Right ventricle myocardium superior (tissue), 1 donor: Measurements from ENCODE around the gene TAF4. TPM values are rescaled to one million over a fixed set of nuclear protein-coding genes. Genes with fewer than 3 reads are reported as not detected.

ENCODE experiments used
- ATAC-seq: fragments of 200-7000 bp; cut with Tn5 transposase; one replicate; pipeline ENCODE4 v1.9.1; 2020; ENCODE audit warnings: mild to moderate bottlenecking; ENCODE audit not compliant: poor library complexity
- DNase-seq: peaks from one replicate; pipeline ENCODE4 v3.0.0-alpha.2; 2020
- intact Hi-C: fragments of 100-400 bp; cut with DNase I; formaldehyde crosslinking; loops from one replicate; pipeline ENCODE4 v1.11.2; 2022
- total RNA-seq: library from RNA; stranded (reverse); fragmentation: NEBNext Ultra II Directional; extraction: Animal tissue kit (Norgen Biotek cat#: 25700); gene quantifications from one replicate; pipeline ENCODE4 v1.2.1, GENCODE V29; 2021
- donor health status: DM: no; HTN: yes; CAD: no; lungs with severe emphysema.

The TAF4 gene
- total RNA-seq, 1 donor from 2014 or later, result 11.6 TPM

DNA sequence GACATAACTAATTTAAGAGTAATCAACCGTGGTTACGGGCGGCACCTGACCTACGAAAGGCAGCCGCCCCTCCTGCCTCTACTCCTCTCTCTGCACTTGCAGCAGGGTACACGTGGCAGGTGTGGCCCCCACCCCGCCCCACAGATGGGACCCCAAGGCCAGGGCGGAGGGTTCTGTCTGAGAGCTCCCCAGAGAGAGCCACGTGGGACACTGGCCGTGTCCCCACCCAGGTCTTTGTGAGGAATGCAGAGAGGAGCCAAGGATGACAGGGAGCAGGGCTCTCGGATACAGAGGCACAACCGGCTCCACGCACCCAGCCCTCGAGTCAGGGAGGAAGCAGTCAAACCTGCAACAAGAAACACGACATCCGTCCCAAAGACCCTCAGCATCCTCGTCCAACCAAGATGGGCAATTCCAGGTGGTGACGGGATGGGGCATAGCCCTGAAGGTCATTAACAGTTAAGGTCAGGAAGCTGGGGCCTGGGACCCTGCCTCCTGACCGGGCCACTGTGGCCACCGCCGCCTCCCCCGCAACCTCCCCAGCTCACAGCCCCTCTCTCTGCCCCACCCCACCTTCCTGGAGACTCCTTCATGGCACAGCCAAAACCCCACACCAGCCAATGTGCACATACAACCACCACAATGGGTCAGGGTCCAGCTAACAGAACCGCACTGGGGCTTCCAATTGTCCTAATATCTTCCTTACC, 47.1 kb downstream of the TAF4 start:
- intact Hi-C loops, result no loop called here
- ATAC-seq, result no peak
- no peak for DNase-seq

DNA sequence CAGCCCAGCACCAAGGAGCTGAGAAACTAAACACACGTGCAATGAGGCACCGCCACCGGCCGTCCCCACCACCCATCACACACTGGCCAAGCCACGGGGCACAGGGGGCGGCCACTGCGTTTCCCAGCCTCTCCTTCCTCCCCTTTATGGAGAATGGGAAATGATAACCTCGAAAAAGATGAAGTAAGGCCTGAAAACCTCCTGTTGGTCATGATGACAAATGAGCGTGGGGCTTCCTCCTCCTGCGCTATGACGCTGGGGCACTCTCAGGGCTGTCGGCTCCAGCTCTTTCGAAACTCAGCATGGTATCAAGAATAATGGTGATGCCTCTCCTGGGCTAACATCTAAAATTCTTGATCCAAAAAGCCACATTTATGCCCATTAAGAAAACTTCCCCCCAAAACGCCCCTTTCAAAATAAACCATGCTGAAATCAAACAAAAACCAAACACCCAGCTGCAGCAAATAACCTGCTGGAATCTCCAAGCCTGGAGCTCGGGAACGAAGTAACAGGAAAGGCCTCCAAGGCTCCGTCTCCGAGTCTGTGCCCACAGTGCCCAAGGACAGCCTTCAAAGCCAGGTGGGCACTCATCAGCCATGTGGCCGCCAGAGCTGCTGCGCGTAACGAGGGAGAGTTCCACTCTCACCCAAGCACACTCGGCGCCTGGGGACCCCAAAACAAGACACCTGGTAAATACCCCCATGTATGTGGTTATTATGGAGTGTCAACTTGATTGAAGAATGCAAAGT, 50.0 kb downstream of the TAF4 start:
- ATAC-seq (no peak), DNase-seq (no peak)
- intact Hi-C loops, result no loop called here

DNA sequence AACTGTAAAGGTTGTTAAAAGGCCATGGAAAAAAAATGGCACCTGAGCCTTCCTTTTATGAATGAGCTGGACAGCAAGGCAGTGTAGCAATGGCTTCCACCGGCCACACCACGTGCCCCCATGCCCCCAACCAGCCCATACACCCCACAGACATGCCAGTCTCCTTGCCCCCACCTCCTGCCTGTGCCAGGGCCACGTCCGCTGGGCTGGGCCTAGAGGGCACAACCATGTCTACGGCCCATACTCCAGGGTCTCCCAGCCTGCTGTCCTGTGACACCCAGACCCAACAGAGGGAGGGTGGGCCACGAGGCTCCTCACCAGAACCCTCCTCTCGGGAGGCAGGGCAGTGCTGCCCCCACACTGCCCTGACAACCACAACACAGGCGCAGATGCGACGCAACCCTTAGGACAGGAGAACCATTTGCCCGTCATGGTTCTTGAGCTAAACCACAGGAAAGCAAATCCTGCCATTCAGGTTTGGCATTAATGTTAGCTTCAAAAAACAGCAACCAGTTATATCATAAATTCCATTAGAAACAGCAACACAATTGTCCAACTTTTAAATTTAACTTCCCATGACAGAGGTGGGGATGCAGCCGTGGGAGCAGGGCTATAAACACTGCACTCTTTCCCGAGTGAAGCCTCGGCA, 50.7 kb downstream of the TAF4 start:
- DNase-seq, result no peak
- no peak for ATAC-seq
- intact Hi-C loops, result loop anchor here (5.0 kb wide), 1 partner anchor 142 kb away; no protein-coding TSS in a partner anchor

DNA sequence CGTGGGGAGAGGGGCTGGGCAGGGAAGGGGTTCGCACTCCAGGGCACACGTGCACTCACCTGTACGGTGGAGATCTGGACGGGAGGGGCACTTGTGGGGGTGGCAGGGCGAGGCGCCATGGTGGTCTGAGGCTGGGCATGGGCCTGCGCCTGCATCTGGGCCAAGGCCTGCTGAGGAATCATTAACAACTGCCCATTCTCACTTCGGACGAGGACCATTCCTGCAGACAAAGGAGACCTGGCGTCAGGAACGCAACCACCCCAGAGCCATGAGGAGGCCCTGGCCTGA, 51.2 kb downstream of the TAF4 start:
- ATAC-seq (no peak), DNase-seq (no peak)
- intact Hi-C loops, result loop anchor here (5.0 kb wide), 1 partner anchor 143 kb away; no protein-coding TSS in a partner anchor

DNA sequence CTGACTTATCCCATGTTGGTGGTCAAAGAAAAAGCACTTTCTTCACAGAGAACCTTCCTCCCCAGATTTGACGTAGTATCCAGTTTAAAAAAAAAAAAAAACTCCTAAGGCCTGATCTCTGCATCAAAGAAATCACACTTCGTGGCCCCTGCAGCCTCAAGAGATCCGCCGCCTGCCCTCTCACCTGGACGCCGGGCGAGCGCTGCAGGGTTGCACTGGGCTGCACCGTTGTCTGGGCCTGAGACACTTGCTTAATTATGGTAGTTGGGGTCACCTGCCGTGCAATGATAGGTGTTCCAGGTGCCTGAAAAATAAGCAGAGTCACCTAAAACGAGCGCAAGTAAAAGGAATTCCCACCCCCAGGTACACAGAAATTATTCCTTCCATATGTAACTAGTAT, 53.0 kb downstream of the TAF4 start:
- intact Hi-C loops, result loop anchor here (5.0 kb wide), 1 partner anchor 145 kb away; no protein-coding TSS in a partner anchor
- peak; percentile 17 for DNase-seq
- ATAC-seq, result no peak

DNA sequence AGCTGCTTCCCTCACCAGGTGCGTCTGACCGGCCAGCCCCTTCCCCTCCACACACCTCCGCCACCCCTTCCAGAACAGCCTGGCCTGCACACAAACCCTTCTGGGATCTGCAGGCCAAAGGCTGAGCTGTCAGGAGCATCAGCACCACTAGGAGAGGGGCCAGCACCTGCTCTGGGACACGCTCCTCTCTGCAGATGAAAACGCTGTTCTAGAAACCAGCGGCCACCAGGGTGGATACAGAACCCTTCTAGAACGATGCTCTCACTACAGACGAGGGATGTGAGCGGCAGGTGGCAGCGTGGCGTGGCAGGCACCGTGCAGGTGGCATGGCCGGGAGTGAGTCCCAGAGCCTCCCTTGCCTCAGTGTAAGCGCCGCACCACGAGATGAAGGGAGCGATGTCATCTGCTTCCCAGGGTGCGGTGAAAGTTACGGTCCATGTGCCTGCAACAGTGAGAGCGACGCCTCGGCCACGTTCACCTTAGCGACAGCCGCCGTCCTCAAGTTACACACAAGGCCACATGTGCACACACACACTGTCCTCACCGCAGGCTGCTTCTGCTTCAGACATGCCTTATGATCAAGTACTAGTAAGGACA, 53.6 kb downstream of the TAF4 start:
- intact Hi-C loops, result loop anchor here (5.0 kb wide), 1 partner anchor 145 kb away; no protein-coding TSS in a partner anchor
- DNase-seq (peak; percentile 39), ATAC-seq (no peak)

DNA sequence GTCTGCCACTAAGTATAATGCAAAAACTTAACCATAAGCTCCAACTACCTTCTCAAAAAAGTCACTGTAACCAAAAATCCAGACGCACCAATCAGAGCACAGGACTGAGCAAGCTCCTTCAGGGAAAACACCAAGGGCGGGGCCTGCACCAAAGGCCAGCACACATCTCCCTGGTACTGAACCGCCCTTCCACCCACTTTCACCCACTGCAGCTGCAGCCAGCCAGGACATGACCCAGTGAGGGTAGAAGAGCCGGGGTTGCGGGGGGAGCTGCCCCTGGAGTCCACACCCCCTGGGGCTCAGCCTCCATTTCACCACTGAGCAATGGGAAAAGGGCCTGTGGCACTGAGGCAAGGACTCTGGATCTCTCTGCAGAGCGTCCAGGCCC, 54.3 kb downstream of the TAF4 start:
- intact Hi-C loops, result loop anchor here (5.0 kb wide), 1 partner anchor 146 kb away; no protein-coding TSS in a partner anchor
- DNase-seq (no peak), ATAC-seq (peak; percentile 14)

DNA sequence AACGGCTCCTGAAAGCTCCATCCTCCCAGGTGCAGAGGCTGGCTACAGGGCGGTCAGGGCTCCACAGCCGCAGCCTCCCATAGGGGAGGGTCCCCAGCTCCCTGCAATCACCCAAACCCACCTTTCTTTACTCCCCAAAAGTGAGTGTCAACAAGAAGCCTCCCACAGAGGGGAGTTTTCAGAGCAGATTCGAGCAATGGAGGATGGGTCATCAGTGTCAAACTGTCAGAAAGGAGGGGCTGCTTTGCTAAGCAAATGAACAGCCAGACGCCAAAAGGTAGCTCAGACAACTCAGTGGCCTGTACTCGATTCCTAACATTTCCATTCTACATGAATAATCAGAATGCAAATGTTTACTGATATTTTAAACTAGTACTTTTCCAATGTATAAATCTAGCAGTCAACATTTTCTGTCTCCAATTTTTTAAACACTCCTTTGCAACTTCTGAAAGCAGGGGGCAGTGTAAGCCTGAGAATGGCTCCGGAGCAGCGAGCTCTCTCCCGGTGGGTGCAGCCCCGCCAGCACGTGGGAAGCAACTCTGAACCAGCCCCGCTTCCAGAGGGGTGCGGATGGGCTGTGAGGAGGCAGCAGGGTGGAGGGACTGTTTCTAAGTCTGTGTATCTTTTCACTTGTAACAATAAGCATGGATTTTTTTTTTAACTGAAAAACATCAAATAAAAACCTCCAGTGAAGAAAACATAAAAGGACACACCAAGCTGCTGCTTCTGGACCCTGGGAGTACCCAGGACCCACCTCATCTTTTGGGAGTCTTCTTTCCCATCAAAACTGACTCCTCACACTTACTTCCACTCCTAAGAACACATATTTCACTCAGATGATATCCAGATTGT, 54.9 kb downstream of the TAF4 start:
- ATAC-seq (peak; percentile 69), DNase-seq (peak; percentile 62)
- intact Hi-C loops, result loop anchor here (5.0 kb wide), 1 partner anchor 147 kb away; no protein-coding TSS in a partner anchor

DNA sequence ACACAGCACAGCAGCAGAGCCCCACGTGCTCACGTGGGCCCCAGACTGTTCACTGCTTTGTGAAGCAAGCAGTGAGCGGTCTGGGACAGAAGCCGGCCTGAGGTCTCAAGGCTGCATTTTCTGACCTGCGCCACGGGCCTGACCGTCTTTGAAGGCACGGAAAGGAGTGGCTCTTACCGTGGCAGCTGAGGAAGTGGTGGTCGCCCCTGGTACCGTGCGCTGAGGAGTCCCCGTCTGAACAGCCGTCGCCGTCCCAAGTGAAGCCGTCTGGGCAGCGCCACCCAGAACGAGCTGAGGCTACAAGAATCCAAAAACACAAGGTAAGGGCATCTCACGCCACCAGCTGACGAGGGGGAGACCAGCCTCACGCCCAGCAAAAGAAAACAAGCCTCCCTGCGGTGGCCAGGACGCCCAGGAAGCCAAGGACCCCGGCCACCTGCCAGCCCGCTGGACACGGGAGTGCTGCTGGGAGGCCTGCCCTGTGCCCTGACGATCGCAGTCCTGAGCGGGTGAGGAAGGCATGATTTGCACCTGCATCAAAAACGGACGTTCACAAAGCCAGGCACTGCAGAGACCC, 55.7 kb downstream of the TAF4 start:
- intact Hi-C loops, result loop anchor here (5.0 kb wide), 1 partner anchor 147 kb away; no protein-coding TSS in a partner anchor
- DNase-seq (no peak), ATAC-seq (no peak)

DNA sequence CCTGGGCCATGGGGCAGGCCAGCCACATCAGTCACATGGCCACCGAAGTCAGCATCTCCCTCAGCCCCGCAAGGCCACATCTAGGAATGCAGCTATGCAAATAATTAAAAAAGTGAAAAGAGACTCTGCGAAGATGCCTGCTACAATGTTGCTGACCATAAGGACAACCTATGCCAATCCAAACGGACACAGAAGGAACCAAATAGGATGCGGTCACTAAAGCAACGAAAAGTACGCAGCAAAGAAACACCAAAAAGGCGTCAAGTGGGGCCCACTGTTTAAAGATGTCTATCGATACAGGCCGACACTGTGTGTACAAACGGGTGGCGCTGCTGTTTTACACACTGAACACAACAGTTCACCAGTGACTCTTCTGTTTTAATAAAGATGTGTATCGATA, 56.4 kb downstream of the TAF4 start:
- no peak for ATAC-seq
- no peak for DNase-seq
- intact Hi-C loops, result no loop called here

DNA sequence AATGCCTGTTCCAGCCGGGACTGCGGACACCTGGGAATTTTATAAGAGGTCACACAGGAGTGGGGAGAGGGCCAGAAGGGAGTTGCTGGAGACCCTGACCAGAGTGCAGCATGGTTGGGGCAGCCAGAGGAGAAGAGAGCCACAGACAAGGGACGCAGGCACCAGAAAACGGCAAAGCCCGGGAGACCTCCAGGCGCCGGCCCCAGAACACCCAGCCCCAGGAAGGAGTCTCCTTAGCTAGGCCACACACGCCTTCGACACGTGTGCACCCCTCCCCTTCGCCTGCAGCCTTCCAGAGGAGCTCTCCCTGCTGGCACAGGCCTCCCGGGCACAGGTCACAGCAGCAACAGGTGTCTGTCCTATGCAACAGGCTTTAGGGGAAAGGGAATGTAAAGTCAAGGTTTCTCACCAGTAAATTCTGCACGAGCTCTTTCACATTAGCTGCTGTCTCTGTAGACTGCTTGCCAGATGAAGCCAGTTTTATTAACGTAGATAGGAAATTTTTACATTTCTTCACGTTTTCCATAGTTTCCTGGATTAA, 57.0 kb downstream of the TAF4 start:
- intact Hi-C loops, result no loop called here
- ATAC-seq (no peak), DNase-seq (no peak)

DNA sequence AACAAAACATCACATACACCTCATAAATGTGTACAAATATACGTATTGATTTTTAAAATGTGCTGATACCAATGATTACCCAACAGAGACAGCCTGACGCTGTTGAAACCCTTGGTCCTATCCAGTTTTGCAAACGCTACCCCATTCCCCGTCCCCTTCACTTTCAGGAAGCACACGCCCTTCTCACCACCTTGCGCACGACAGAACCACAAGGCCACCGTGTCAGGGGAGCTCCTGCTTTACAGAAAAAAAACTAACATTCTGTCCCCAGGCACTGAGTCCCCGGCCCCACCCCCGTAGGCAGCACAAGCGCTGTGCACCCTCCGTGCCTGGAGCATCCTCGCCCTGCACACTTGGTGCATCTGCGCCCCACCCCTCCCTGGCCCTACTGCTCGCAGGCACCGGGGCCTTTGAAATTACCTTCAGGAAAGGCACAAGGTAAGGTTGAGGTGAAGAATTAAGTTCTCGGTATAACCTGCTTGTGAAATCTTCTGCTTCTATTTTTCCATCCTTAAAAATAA, 58.5 kb downstream of the TAF4 start:
- DNase-seq, result no peak
- ATAC-seq, result no peak
- intact Hi-C loops, result no loop called here

DNA sequence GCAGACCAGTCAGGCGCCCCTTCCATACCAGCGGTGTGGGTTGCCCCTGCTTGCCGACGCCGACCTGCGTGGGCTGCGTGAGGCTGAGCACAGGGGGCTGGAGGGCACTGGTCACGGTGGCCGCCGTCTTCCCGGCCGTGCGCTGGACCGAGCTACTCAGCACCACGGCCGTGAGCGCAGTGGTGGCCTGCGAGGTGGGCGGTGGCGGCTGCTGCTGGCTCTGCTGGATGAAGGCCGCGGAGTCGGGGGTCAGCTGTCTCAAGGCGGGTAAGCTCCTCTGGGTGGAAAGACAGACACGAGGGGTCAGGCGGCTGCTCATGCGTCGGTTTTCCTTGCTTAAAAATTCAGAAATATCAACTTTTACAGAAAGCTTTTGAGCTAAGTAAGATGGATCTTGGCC, 59.2 kb downstream of the TAF4 start:
- intact Hi-C loops, result no loop called here
- no peak for DNase-seq
- ATAC-seq, result no peak

DNA sequence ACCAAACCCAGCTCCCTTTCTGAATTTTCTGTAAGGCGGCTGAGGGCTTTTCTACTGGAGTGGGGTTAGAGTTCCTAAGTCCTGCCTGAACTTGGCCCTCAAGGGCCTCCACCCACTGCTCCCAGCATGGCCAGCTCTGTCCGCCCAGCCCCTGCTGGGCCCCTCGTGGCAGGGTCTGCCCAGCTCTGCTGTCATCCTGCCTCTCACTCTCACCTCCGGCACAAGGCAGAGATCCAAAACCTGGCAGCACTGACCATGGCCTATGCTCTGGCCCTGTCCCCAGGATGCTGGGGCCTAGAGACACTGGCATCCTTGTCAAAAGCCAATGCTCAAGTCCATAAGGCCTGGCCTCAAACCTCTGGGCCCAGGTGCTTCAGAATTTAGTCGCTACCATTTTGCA, 61.1 kb downstream of the TAF4 start:
- intact Hi-C loops, result no loop called here
- ATAC-seq, result peak; percentile 79
- peak; percentile 58 for DNase-seq

DNA sequence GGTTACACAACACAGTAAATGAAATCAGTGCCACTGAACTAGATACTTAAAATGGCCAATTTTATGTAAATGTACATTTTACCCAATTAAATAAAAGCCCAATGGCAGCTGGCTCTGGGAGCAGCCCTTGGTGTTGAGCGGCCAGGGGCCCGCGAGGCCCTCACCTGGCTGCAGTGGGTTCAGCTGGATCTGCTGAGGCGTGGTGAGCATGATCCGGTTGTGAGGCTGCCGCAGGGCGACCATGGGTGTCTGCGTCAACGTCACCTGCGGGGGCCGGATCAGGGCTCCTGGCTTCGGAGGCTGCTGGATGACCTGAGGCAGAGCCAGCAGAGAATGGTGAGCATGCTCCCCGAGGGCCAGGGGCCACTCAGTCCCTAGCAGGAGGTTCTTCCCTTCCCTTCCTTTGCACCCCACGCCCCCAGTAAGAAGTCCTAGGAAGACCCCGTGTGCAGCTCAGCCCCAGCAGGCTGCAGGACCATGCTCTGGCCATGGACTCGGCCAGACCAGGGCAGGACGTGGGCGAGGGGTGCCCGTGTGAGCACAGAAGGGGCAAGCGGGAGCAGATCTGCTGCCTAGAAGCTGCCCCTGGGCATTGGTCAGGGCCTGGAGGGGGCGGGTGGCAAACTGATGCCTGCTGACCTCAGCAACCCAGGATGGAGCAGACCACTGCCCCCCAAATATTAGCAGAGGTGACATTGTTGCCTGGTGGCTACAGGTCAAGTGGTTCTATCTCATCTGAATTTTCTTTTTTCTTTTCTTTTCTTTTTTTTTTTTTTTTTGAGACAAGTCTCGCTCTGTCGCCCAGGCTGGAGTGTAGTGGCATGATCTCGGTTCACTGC, 61.9 kb downstream of the TAF4 start:
- no peak for DNase-seq
- ATAC-seq, result no peak
- intact Hi-C loops, result no loop called here

DNA sequence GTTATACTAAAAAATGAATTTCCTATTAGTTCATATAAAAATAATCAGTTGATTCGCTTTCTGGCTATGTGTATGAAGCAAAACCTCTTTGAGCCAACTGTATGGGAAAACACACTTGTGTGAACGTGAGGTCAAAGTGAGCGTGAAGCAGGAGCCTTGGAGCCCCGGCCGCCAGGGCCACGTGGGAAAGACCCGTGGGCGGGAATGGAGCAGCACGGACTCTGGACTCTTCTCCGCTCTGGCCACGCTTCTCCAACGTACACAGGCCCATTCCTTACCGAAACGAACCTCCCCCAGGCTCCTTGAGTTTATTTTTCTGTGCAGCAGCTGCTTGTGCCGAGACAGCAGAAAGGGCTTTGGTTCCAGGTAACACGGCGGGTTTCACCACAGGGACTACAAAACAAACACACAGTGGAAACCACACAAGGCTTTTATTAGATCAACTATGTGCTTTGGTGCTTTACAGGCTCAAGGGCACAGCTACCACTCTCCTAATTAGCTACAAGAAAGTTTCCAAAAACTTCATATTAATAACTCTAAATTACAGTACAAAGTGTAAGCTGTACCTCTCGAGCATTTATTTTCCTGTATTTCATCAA, 62.7 kb downstream of the TAF4 start:
- DNase-seq (no peak), ATAC-seq (no peak)
- intact Hi-C loops, result no loop called here
